Endodermal cell (in vitro differentiated cells): ENCODE results near the gene TGFBI. TPM values are rescaled to one million over a fixed set of nuclear protein-coding genes. Genes with fewer than 3 reads are reported as not detected.

Experiments used
- DNase-seq: peaks from one replicate; pipeline ENCODE4 v3.0.0-alpha.2; 2017
- H3K27ac ChIP-seq: 2 replicates; pipeline ENCODE4 v1.5.1; 2013; ENCODE audit warnings: mild to moderate bottlenecking, low read depth, low read length, moderate library complexity
- H3K27me3 ChIP-seq: 2 replicates; pipeline ENCODE4 v1.6.1; 2013; ENCODE audit warnings: mild to moderate bottlenecking, low read length, moderate library complexity; ENCODE audit not compliant: insufficient read depth, control insufficient read depth, poor library complexity, severe bottlenecking
- H3K36me3 ChIP-seq: 2 replicates; pipeline ENCODE4 v1.7.0; 2013; ENCODE audit warnings: mild to moderate bottlenecking, low read length, moderate library complexity; ENCODE audit not compliant: control insufficient read depth, insufficient read depth
- H3K4me1 ChIP-seq: one replicate; pipeline ENCODE4 v1.7.0; 2013; ENCODE audit warnings: low read length; ENCODE audit not compliant: control insufficient read depth, insufficient read depth
- H3K4me3 ChIP-seq: 2 replicates; pipeline ENCODE4 v1.5.1; 2013; ENCODE audit warnings: mild to moderate bottlenecking, low read length, moderate library complexity
- H3K9ac ChIP-seq: 2 replicates; pipeline ENCODE4 v1.6.1; 2013; ENCODE audit warnings: mild to moderate bottlenecking, low read length, moderate library complexity; ENCODE audit not compliant: poor library complexity, severe bottlenecking; ENCODE audit errors: extremely low read depth
- H3K9me3 ChIP-seq: 2 replicates; pipeline ENCODE4 v1.6.1; 2013; ENCODE audit warnings: mild to moderate bottlenecking, low read length, moderate library complexity; ENCODE audit not compliant: control insufficient read depth
- H3K27ac Mint-ChIP-seq: 2 replicates; pipeline ENCODE4 v1.8.0; 2020; ENCODE audit warnings: mixed read lengths
- H3K27me3 Mint-ChIP-seq: 2 replicates; pipeline ENCODE4 v1.8.0; 2021; ENCODE audit warnings: mild to moderate bottlenecking, mixed read lengths; ENCODE audit not compliant: insufficient read depth
- H3K36me3 Mint-ChIP-seq: 2 replicates; pipeline ENCODE4 v1.8.0; 2020; ENCODE audit warnings: low read depth, mixed read lengths
- H3K4me1 Mint-ChIP-seq: 2 replicates; pipeline ENCODE4 v1.8.0; 2020; ENCODE audit warnings: mixed read lengths
- H3K4me3 Mint-ChIP-seq: 2 replicates; pipeline ENCODE4 v1.8.0; 2020; ENCODE audit warnings: mild to moderate bottlenecking, moderate library complexity, mixed read lengths
- H3K9me3 Mint-ChIP-seq: 2 replicates; pipeline ENCODE4 v1.8.0; 2020; ENCODE audit warnings: mild to moderate bottlenecking, mixed read lengths
- WGBS, 2 experiments: methylation state at CpG; one replicate each; pipeline versions ENCODE4 v1.1.5 to v1.1.7; 2013; ENCODE audit warnings: missing lambda C conversion rate in 2 of 2, mixed read lengths in 1 of 2; ENCODE audit not compliant: insufficient coverage in 1 of 2, insufficient read length in 1 of 2; 5-methylcytosine and 5-hydroxymethylcytosine counted together
- total RNA-seq, 2 donors: library from RNA; stranded (reverse); fragmentation: NEBNext Ultra II Directional in 1 of 2; extraction: Animal tissue kit (Norgen Biotek cat#: 25700) in 1 of 2; gene quantifications; 2 replicates in 1 of 2; 3 replicates in 1 of 2; pipeline ENCODE4 v1.2.1, GENCODE V29; 2021
- TF ChIP-seq, protein P1 (sequence below): fragments of 200-600 bp; sonication (generic); conservative IDR thresholded peaks from 2 replicates; pipeline ENCODE4 v1.5.0; 2021; ENCODE audit warnings: antibody characterized with exemption, mild to moderate bottlenecking

The TGFBI gene
- total RNA-seq, 2 donors from 2014 or later = 2.8 to 4.9 TPM

DNA sequence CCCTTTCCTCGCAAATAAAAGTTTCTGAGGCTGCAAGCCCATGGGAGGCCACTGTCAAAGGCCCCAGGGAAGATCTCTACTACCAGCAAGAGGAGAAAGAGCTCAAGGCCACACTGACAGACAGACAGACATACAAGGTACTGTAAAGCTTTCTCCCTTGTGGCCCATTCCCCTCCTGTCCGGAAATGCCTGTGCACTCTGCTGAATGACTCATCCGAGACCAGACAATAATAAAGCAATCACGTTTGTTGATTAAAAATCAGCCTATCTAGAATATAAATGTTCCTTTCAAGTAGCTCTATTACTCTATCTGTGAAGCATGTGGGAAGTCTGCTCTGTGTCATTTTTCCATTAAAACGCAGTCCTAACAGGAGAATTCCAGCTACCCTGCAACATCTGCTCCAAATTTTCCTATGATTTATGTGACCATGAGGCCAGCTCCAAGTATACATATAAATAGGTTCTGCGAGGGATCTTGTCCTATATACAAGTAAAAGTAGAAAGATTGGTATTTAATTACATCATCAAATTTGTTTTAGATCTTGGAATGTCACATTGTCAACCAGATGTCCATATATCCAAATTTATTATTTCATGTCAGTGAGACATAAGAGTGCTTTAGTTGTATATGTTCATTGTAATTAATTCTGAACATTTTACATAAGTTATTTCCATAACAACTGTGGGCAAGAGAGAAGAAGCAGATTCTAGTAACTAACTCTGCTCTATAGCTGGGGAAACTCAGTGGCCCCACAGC, 34.7 kb upstream of the TGFBI start:
- no peaks in the 10 kb centered on the region for H3K4me1 Mint-ChIP-seq
- Histone ChIP-seq H3K27ac (peak overlapping the region; percentile 38), H3K36me3 (no peaks in the 10 kb centered on the region), H3K4me3 (no peak overlapping the region), H3K4me1 (no peaks in the 10 kb centered on the region), H3K27me3 (no peaks in the 10 kb centered on the region), H3K9me3 (no peaks in the 10 kb centered on the region), H3K9ac (no peak overlapping the region)
- TF ChIP-seq, protein P1, sequence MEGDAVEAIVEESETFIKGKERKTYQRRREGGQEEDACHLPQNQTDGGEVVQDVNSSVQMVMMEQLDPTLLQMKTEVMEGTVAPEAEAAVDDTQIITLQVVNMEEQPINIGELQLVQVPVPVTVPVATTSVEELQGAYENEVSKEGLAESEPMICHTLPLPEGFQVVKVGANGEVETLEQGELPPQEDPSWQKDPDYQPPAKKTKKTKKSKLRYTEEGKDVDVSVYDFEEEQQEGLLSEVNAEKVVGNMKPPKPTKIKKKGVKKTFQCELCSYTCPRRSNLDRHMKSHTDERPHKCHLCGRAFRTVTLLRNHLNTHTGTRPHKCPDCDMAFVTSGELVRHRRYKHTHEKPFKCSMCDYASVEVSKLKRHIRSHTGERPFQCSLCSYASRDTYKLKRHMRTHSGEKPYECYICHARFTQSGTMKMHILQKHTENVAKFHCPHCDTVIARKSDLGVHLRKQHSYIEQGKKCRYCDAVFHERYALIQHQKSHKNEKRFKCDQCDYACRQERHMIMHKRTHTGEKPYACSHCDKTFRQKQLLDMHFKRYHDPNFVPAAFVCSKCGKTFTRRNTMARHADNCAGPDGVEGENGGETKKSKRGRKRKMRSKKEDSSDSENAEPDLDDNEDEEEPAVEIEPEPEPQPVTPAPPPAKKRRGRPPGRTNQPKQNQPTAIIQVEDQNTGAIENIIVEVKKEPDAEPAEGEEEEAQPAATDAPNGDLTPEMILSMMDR = no peak
- H3K36me3 Mint-ChIP-seq = no peaks in the 10 kb centered on the region
- no peak overlapping the region for H3K27ac Mint-ChIP-seq
- peaks cover 13% of the 10 kb centered on the region for H3K27me3 Mint-ChIP-seq
- 75 to 85% methylated on average over 3 to 6 of the region's 6 CpGs for WGBS, 2 experiments
- H3K4me3 Mint-ChIP-seq = no peak overlapping the region
- no peaks in the 10 kb centered on the region for H3K9me3 Mint-ChIP-seq
- peak; percentile 17 for DNase-seq

DNA sequence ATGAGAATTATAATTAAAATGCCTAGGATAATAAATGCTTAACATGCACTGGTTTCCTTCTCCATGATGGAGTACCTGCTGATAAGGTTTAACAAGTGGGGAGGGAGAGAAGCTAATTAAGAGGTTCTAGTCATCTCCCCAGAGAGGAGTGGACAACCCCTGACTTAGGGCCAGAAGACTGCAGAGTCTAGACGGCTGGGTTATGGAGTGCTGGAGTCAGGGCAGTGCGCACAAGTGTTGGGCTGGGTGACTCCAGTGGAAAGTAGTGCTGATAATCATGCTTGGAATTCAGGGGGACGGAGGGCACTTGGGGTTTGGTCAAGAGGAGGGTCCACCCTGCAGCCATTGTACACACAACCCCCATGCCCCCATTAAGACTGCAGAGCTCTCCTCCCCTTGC, 32.8 kb upstream of the TGFBI start:
- Mint-ChIP-seq H3K36me3 (no peaks in the 10 kb centered on the region), H3K4me1 (no peaks in the 10 kb centered on the region), H3K27me3 (peaks cover 12% of the 10 kb centered on the region), H3K4me3 (no peak overlapping the region), H3K9me3 (no peaks in the 10 kb centered on the region), H3K27ac (no peak overlapping the region)
- 95 to 100% methylated on average over 2 to 3 of the region's 3 CpGs for WGBS, 2 experiments
- Histone ChIP-seq H3K9me3 (no peaks in the 10 kb centered on the region), H3K9ac (no peak overlapping the region), H3K27me3 (no peaks in the 10 kb centered on the region), H3K4me1 (no peaks in the 10 kb centered on the region), H3K27ac (no peak overlapping the region), H3K36me3 (no peaks in the 10 kb centered on the region), H3K4me3 (no peak overlapping the region)
- TF ChIP-seq, protein P1 = no peak
- DNase-seq = peak; percentile 17

DNA sequence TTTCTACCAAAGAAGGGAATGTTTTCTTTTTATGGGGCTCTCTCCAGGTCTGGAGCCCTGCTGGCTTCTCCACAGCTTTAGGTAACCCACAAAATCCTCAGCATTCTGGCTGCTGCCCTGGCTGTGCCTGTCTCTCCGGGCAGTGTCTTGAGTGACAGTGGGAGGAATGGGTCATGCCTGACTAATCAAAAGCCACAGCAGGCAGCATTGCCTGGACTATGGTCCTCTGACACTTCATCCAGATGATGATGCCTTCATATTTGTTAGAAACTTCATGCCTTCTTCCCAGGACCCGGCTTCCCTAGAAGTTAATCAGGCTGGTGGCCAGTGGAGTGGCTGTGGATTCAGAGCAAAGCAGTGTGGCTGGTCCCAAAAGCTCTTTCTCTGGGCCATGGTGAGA, 32.2 kb upstream of the TGFBI start:
- Histone ChIP-seq H3K4me1 (no peaks in the 10 kb centered on the region), H3K27me3 (no peaks in the 10 kb centered on the region), H3K9ac (no peak overlapping the region), H3K9me3 (no peaks in the 10 kb centered on the region), H3K36me3 (no peaks in the 10 kb centered on the region), H3K27ac (peak overlapping the region; percentile 17), H3K4me3 (no peak overlapping the region)
- no peaks in the 10 kb centered on the region for H3K9me3 Mint-ChIP-seq
- WGBS, 2 experiments = 79 to 90% methylated on average over 2 of the region's 2 CpGs
- no peaks in the 10 kb centered on the region for H3K4me1 Mint-ChIP-seq
- no peak overlapping the region for H3K27ac Mint-ChIP-seq
- TF ChIP-seq, protein P1 = no peak
- DNase-seq = peak; percentile 21
- H3K27me3 Mint-ChIP-seq = peaks cover 12% of the 10 kb centered on the region
- no peak overlapping the region for H3K4me3 Mint-ChIP-seq
- no peaks in the 10 kb centered on the region for H3K36me3 Mint-ChIP-seq
